SU-DHL-6 (cell line): Measurements from ENCODE around the gene SH2D3A.

Experiments used
- H2AFZ ChIP-seq: fragments of 200-600 bp; sonication (generic); 2 replicates; pipeline ENCODE4 v1.6.1; 2014; ENCODE audit warnings: low read depth, mild to moderate bottlenecking, moderate library complexity, mixed read lengths, antibody characterized with exemption, low read length; ENCODE audit not compliant: severe bottlenecking
- H3F3A ChIP-seq: fragments of 200-600 bp; shearing (Covaris generic); 2 replicates; pipeline ENCODE4 v1.6.0; 2016; ENCODE audit warnings: antibody characterized with exemption, mild to moderate bottlenecking; ENCODE audit not compliant: insufficient read depth
- H3K27ac ChIP-seq: fragments of 200-600 bp; sonication (generic); 2 replicates; pipeline ENCODE4 v1.5.1; 2016; ENCODE audit warnings: low read depth, mild to moderate bottlenecking, low read length, moderate library complexity, mixed read lengths
- H3K27me3 ChIP-seq: fragments of 200-600 bp; sonication (generic), shearing (Covaris generic); 2 replicates; pipeline ENCODE4 v1.6.0; 2014; ENCODE audit warnings: mild to moderate bottlenecking, low read length
- H3K36me3 ChIP-seq: fragments of 200-600 bp; sonication (generic); 2 replicates; pipeline ENCODE4 v1.6.1; 2014; ENCODE audit warnings: mild to moderate bottlenecking, low read length, mixed read lengths
- H3K4me2 ChIP-seq: fragments of 300-600, 200-600 bp; shearing (Covaris generic), sonication (generic); 2 replicates; pipeline ENCODE4 v1.6.0; 2014; ENCODE audit warnings: low read length, low read depth, mild to moderate bottlenecking; ENCODE audit not compliant: poor library complexity, severe bottlenecking
- H3K4me3 ChIP-seq: fragments of 200-600 bp; sonication (generic); 2 replicates; pipeline ENCODE4 v1.5.1; 2014; ENCODE audit warnings: antibody characterized with exemption, low read length, mild to moderate bottlenecking, mixed read lengths; ENCODE audit not compliant: insufficient read depth, poor library complexity, severe bottlenecking
- H3K79me2 ChIP-seq: fragments of 200-600 bp; sonication (generic); 2 replicates; pipeline ENCODE4 v1.6.1; 2014; ENCODE audit warnings: mild to moderate bottlenecking, low read length, moderate library complexity; ENCODE audit not compliant: insufficient read depth
- H3K9ac ChIP-seq: fragments of 200-600 bp; sonication (generic); 2 replicates; pipeline ENCODE4 v1.7.0; 2014; ENCODE audit warnings: mild to moderate bottlenecking, low read length
- H3K9me2 ChIP-seq: fragments of 200-600 bp; sonication (generic); replicated peaks from 2 replicates; pipeline ENCODE4 v1.6.1; 2014; ENCODE audit warnings: low read length; ENCODE audit not compliant: insufficient read depth
- H3K9me3 ChIP-seq: fragments of 200-600 bp; sonication (generic); 2 replicates; pipeline ENCODE4 v1.6.1; 2014; ENCODE audit warnings: low read length, mixed read lengths; ENCODE audit not compliant: insufficient read depth
- H4K20me1 ChIP-seq: fragments of 200-600 bp; sonication (generic); 2 replicates; pipeline ENCODE4 v1.6.1; 2014; ENCODE audit warnings: low read depth, mild to moderate bottlenecking, antibody characterized with exemption, low read length, moderate library complexity, mixed read lengths
- EZH2phosphoT487 ChIP-seq: fragments of 200-600 bp; sonication (generic), shearing (Covaris generic); conservative IDR thresholded peaks from 2 replicates; pipeline ENCODE4 v1.6.1; 2018; ENCODE audit warnings: mild to moderate bottlenecking, antibody characterized with exemption, low read length, moderate library complexity, mixed read lengths
- TF ChIP-seq, protein P1 (sequence below): fragments of 200-600 bp; sonication (generic); IDR thresholded peaks from one replicate; pipeline ENCODE4 v1.5.1; 2017; ENCODE audit warnings: antibody characterized with exemption, mild to moderate bottlenecking, low read length, moderate library complexity; ENCODE audit not compliant: insufficient read depth, poor library complexity, severe bottlenecking

Gene SH2D3A

GRCh38 chr19:6793411-6793810, 26.2 kb upstream of the SH2D3A start:
- H3K9ac ChIP-seq: no peak overlapping the region
- TF ChIP-seq EZH2phosphoT487: no peak
- TF ChIP-seq, protein P1, sequence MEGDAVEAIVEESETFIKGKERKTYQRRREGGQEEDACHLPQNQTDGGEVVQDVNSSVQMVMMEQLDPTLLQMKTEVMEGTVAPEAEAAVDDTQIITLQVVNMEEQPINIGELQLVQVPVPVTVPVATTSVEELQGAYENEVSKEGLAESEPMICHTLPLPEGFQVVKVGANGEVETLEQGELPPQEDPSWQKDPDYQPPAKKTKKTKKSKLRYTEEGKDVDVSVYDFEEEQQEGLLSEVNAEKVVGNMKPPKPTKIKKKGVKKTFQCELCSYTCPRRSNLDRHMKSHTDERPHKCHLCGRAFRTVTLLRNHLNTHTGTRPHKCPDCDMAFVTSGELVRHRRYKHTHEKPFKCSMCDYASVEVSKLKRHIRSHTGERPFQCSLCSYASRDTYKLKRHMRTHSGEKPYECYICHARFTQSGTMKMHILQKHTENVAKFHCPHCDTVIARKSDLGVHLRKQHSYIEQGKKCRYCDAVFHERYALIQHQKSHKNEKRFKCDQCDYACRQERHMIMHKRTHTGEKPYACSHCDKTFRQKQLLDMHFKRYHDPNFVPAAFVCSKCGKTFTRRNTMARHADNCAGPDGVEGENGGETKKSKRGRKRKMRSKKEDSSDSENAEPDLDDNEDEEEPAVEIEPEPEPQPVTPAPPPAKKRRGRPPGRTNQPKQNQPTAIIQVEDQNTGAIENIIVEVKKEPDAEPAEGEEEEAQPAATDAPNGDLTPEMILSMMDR: no peak
- 0 out of 2 replicates have a peak, but pooled peaks cover 6% of the 10 kb centered on the region for H3F3A ChIP-seq
- no peak overlapping the region for H2AFZ ChIP-seq
- H3K4me2 ChIP-seq: no peak overlapping the region
- H3K9me3 ChIP-seq: no peaks in the 10 kb centered on the region
- H3K4me3 ChIP-seq: no peak overlapping the region
- H4K20me1 ChIP-seq: no peaks in the 10 kb centered on the region; the same call in 1 of the 2 replicates
- peaks cover 84% of the 10 kb centered on the region for H3K79me2 ChIP-seq
- H3K36me3 ChIP-seq: no peaks in the 10 kb centered on the region
- no peak overlapping the region for H3K27ac ChIP-seq
- no peaks in the 10 kb centered on the region for H3K27me3 ChIP-seq
- no peaks in the 10 kb centered on the region for H3K9me2 ChIP-seq

- Histone ChIP-seq H4K20me1 (no peaks in the 10 kb centered on the region; the same call in 1 of the 2 replicates), H3K9me3 (no peaks in the 10 kb centered on the region), H3K27me3 (no peaks in the 10 kb centered on the region), H2AFZ (no peak overlapping the region), H3K27ac (no peak overlapping the region), H3K9me2 (no peaks in the 10 kb centered on the region), H3F3A (no peaks in the 10 kb centered on the region), H3K4me2 (no peak overlapping the region), H3K9ac (no peak overlapping the region), H3K79me2 (peaks cover 78% of the 10 kb centered on the region), H3K36me3 (no peaks in the 10 kb centered on the region), H3K4me3 (no peak overlapping the region)
- TF ChIP-seq, protein P1: no peak
- no peak for TF ChIP-seq EZH2phosphoT487
Measured at GRCh38 chr19:6791237-6791636, 24.0 kb upstream of the SH2D3A start.

- Histone ChIP-seq H3K4me3 (no peak overlapping the region), H3K36me3 (no peaks in the 10 kb centered on the region), H3K27me3 (no peaks in the 10 kb centered on the region), H3K4me2 (no peak overlapping the region), H4K20me1 (no peaks in the 10 kb centered on the region; the same call in 1 of the 2 replicates), H3K9me3 (no peaks in the 10 kb centered on the region), H2AFZ (no peak overlapping the region), H3K9ac (no peak overlapping the region), H3K79me2 (peaks cover 77% of the 10 kb centered on the region), H3K27ac (no peak overlapping the region), H3F3A (no peaks in the 10 kb centered on the region), H3K9me2 (no peaks in the 10 kb centered on the region)
- TF ChIP-seq, protein P1: no peak
- TF ChIP-seq EZH2phosphoT487: no peak
Measured at GRCh38 chr19:6790194-6791128, 23.2 kb upstream of the SH2D3A start.
